SIG-M5 treated with dmso at 0.1 percent for 504 hours (cell line): ENCODE data around the gene IFIT2.
"Not testable (repeated sequence)": the region's sequence is repeated elsewhere in the genome, so short reads cannot be mapped to it uniquely, and the experiment has no call there.

Experiments used
- DNase-seq: peaks from one replicate; lab custom pipeline; 2025; ENCODE audit not compliant: unreplicated experiment; lab: John Stamatoyannopoulos, UW

IFIT2 gene

DNA sequence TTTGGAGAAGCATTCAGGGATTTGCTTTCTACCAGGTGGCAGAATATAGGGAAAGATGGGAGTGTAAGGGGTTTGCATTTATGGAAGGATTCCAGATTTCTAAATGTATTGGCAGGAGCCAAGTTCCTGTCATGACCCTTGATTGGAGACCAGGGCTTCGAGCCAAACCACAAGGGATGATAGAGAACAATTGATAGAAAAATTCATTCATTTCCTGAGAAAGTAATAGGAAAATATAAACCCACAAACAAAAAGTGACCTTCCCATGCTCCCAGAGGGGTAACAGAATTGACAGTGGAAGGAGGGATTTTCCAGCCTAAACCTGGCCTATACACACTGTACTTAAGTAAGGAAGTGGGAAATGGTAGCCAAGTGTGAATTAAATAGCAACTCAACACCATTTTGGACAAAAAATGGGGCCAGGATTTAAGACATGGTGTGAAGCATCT lies 22.4 kb upstream of the IFIT2 start:
- DNase-seq: no peak

- DNase-seq: no peak
Measured at GRCh38 chr10:89280508-89280907, 21.3 kb upstream of the IFIT2 start.

DNA sequence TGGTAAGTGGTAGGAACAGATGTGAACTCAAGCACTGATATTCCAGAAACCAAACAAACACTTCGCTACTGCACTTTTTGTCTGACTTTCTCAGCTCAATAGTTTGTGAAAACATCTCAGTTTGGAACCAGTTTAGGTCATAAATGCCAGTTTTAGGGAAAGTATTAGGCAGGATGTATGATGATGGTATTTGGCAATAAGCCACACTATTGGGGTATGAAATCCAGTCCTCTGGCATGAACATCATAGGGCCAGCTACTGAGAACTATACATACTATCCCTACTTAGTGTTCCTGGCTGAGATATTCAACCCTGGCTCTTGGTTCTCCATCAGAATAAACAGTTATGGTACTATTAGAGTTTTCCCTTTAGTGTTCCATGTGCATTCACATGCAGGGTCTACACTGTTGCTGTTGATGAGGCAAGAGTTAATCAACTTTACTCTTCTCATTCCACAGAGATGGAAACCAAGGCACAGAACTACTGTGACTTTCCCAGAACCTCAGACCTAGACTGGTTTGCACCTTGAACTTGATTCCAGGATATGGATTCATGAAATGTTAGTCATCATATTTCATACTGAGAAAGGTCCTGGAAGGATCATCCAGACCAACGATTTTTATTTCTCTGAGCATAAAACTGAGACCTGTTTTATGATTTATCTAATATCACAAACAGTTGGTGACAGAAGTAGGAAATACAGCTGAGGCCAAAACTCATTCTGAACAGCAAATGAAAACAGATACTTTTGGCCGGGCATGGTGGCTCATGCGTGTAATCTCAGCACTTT lies 20.0 kb upstream of the IFIT2 start:
- no peak for DNase-seq

- no peak for DNase-seq
Measured at GRCh38 chr10:89283025-89283935, 18.6 kb upstream of the IFIT2 start.

- DNase-seq: no peak
Measured at GRCh38 chr10:89283936-89284475, 17.8 kb upstream of the IFIT2 start.

DNA sequence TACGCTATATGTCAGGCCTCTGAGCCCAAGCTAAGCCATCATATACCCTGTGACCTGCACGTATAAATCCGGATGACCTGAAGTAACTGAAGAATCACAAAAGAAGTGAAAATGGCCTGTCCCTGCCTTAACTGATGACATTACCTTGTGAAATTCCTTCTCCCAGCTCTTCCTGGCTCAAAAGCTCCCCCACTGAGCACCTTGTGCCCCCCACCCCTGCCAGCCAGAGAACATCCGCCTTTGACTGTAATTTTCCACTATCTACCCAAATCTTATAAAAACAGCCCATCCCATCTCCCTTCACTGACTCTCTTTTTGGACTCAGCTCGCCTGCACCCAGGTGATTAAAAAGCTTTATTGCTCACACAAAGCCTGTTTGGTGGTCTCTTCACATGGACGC lies 17.1 kb upstream of the IFIT2 start:
- DNase-seq: not testable (repeated sequence)

GRCh38 chr10:89285303-89285702 lies 16.5 kb upstream of the IFIT2 start:
- not testable (repeated sequence) for DNase-seq

DNA sequence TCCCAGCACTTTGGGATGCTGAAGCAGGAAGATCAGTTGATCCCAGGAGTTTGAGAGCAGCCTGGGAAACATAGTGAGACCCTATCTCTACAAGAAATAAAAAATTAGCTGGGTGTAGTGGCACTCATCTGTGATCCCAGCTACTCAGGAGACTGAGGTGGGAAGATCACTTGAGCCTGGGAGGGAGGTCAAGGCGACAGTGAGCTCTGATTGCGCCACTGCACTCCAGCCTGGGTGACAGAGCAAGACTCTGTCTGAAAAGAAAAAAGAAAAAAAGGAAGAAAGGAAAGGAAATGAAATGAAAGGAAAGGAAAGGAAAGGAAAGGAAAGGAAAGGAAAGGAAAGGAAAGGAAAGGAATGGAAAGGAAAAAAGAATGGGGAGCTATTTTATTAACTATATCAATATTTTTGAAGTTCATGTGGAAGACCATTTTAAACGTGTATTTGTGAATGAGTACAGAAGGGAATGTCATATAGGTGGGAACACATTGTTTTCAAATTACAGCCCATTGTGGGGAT lies 7.1 kb upstream of the IFIT2 start:
- DNase-seq: no peak

- DNase-seq: peak; percentile 17
Measured at GRCh38 chr10:89295597-89295996, 6.2 kb upstream of the IFIT2 start.

DNA sequence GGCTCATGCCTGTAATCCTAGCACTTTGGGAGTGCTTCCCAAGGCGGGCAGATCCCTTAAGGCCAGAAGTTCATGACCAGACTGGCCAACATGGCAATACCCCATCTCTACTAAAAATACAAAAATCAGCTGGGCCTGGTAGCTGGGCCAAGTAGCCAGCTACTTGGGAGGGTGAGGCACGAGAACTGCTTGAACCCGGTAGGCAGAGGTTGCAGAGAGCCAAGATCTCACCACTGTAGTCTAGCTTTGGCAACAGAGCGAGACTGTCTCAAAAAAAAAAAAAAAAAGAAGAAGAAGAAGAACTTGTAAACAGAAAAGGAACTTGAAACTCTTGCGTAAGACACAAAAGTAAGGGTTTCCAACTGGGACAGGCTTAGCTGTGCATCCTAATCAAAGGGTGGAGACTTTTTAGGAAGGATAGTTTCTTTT lies 5.6 kb upstream of the IFIT2 start:
- peak; percentile 75 for DNase-seq

DNA sequence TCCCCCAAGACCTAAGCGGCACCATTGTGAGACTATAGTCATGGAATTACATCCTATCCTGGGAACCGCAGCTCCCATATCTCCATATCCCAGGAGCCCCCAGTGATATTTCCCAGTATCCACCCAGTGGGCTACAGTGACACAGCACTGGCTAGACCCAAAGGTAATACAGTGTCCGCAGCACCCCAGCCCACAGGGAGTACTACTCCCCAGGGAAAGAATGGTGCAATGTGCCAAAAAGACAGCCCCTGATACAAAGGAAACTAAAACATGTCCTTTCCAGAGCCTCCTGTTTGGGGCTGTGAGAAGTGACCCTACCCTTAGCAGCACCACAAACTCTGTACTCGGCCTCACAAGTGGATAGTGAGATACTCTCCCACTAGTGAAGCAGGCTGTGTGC lies 4.5 kb upstream of the IFIT2 start:
- DNase-seq: no peak

- DNase-seq: no peak
Measured at GRCh38 chr10:89297791-89298190, 4.1 kb upstream of the IFIT2 start.

GRCh38 chr10:89299031-89299430 lies 2.8 kb upstream of the IFIT2 start:
- DNase-seq: no peak

GRCh38 chr10:89301232-89301631 lies 614 bp upstream of the IFIT2 start:
- DNase-seq: peak; percentile 76

- no peak for DNase-seq
Measured at GRCh38 chr10:89302625-89303024, 779 bp downstream of the IFIT2 start.

DNA sequence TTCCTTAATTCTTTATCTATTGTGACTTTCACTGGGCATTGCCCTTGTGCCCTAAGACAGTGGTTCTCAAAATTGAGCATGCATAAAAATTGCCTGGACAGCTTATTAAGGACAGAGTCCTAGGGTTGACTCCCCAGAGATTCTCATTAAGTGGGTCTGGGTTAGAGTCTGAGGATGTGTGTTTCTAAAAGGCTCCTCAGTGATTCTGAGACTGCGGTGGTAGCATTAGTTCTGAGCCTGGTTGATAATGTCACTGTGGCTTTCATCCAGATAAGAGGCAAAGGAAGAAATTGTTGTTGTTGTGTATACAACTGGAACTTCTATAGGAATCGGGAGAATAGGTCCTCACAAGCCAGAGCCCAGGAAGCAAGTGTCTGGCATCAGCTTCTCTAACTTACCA lies 1.3 kb downstream of the IFIT2 start:
- no peak for DNase-seq

DNA sequence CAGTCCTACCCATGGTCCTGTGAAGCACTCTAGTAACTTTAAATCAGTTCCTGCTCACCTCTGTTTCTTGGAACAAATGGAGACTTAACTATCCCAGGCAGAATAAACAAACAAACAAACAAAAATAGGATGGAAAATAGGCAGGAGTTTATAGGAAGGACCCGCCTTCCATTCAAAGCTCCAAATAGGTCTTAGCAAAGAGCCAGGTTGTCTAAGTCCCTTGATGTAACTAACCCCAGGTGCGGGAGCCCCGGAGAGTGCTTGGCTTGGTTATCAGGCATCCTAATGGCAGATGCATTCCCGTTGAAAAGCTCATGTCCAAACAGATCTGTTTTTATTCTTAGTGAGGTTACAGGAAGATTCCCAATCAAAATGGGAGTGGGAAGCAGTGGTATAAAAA lies 2.2 kb downstream of the IFIT2 start:
- no peak for DNase-seq

DNA sequence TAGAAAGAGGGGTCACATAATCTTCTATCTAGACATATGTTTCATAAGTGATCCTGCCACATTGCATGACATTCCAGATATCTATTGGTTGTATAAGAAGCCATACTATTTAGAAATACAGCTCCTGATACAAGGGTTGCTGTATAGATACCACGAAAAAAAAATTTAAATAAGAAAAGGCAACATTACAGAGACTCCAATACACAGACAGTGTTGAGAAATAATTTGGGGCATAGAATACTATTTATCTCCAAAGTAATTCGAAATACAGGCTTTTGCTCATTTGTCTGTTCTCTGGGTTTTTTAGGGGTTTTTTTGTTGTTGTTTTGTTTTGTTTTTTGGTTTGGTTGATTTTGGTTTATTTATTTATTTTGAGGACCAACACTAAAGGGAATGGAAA lies 2.6 kb downstream of the IFIT2 start:
- DNase-seq: no peak

DNA sequence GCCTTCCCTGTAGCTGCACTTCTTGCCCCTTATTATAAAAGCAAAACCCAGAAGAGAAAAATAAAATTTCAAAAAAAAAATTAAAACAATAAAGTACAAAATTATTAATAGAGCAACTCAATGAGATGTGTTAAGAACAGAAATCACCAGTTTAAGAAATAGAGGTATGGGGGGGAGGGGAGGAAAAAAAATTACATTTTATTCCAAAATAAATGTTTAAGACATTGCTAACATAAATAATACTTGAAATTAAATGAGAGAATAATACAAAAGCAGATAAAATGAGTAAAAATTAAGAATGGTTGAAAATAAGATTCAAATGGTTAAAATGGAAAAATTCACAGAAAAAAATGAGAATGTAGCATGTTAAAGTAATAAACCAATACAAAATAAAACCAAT lies 3.1 kb downstream of the IFIT2 start:
- no peak for DNase-seq

DNA sequence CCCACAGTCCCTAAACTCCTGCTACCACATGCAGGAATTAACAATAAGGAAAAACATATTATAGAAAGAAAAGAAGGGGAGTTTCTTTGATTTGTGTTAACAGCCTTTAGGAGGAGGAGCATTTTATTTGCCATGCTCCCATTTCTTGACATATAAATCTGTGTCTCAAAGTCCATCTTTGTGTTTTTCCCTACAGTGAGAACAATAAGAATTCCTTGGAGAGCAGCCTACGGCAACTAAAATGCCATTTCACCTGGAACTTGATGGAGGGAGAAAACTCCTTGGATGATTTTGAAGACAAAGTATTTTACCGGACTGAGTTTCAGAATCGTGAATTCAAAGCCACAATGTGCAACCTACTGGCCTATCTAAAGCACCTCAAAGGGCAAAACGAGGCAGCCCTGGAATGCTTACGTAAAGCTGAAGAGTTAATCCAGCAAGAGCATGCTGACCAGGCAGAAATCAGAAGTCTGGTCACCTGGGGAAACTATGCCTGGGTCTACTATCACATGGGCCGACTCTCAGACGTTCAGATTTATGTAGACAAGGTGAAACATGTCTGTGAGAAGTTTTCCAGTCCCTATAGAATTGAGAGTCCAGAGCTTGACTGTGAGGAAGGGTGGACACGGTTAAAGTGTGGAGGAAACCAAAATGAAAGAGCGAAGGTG lies 4.1 kb downstream of the IFIT2 start:
- DNase-seq: no peak
